MG63 (cell line): ENCODE measurements around the gene TBC1D4. TPM values are rescaled to one million over a fixed set of nuclear protein-coding genes. Genes with fewer than 3 reads are reported as not detected.

Experiments used
- DNase-seq: peaks from one replicate; pipeline ENCODE4 v3.0.0-alpha.2; 2020
- H3K27me3 ChIP-seq: fragments of 250-450 bp; sonication (Bioruptor Pico); 2 replicates; pipeline ENCODE4 v1.5.1; 2020; ENCODE audit warnings: mild to moderate bottlenecking, moderate library complexity
- H3K36me3 ChIP-seq: fragments of 250-450 bp; sonication (Bioruptor Pico); 2 replicates; pipeline ENCODE4 v1.5.1; 2020; ENCODE audit warnings: mild to moderate bottlenecking, moderate library complexity
- H3K4me3 ChIP-seq: fragments of 250-450 bp; sonication (Bioruptor Pico); 2 replicates; pipeline ENCODE4 v1.5.1; 2020; ENCODE audit warnings: mild to moderate bottlenecking, moderate library complexity
- H3K9me3 ChIP-seq: fragments of 250-450 bp; sonication (Bioruptor Pico); 2 replicates; pipeline ENCODE4 v1.5.1; 2020; ENCODE audit warnings: mild to moderate bottlenecking, moderate library complexity
- total RNA-seq: library from RNA; depleted of rRNA; stranded (reverse); fragments of >200 nt; shearing (Covaris generic); gene quantifications from 2 replicates; pipeline ENCODE4 v1.2.3, GENCODE V29; 2014; ENCODE audit warnings: low replicate concordance

The TBC1D4 gene
- total RNA-seq, 1 experiment from 2014 or later, result 9.2 TPM

GRCh38 chr13:75492389-75492788 is 10.4 kb upstream of the TBC1D4 start:
- Histone ChIP-seq H3K36me3 (no peaks in the 10 kb centered on the region), H3K27me3 (no peaks in the 10 kb centered on the region), H3K4me3 (no peak overlapping the region), H3K9me3 (no peaks in the 10 kb centered on the region)
- DNase-seq, result no peak

- DNase-seq, result no peak
Observed at GRCh38 chr13:75491376-75491775, 9.4 kb upstream of the TBC1D4 start.

GRCh38 chr13:75489502-75490263 is 7.7 kb upstream of the TBC1D4 start:
- no peaks in the 10 kb centered on the region for H3K27me3 ChIP-seq
- peak overlapping the region; percentile 15 for H3K4me3 ChIP-seq
- no peaks in the 10 kb centered on the region for H3K36me3 ChIP-seq
- DNase-seq, result peak; percentile 64
- H3K9me3 ChIP-seq, result no peaks in the 10 kb centered on the region

More at GRCh38 chr13:75491376-75491775, 9.4 kb upstream of the TBC1D4 start:
- no peak overlapping the region for H3K4me3 ChIP-seq
- no peaks in the 10 kb centered on the region for H3K9me3 ChIP-seq
- H3K36me3 ChIP-seq, result no peaks in the 10 kb centered on the region
- H3K27me3 ChIP-seq, result no peaks in the 10 kb centered on the region

DNA sequence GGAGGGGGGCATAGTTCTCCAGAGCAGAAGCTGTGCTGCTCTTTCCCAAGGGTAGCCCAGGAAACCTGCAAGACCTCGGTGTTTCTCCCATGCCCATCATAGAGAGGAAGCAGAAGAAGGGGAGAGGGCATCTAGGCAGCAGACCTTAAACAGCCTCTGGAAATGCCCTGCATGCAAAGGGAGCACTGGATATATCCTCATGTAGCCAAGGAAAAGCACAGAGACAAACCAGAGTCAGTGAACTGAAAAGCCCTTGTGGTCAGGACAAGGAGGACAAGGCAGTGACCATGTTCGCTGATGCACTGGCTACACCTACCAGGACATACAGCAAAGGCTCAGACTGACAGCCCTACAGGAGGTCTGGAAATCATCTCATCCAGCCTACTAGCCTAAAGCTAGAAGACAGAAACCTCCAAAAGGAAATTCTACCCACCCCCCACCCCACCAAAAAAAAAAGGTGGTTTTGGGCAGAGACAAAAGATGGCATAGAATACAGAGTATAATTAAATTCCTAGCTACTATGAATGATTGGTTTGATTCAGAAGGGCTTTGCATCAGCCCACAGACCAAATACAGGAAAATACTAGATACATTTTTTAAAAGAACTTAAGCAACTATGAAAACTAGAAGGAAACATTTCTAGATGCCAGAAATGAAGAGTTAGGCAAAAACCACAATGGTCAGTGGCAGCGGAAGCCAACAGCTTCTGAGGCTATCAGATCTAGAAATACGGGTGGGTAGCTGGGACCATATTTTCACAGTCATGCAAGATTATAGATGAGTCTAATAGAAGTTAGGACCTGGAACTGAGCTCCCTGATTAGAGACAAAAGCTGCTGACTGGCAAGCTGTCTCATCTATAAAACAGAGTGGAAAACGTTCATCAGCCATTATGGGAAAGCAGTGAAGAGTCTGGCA is 4.4 kb upstream of the TBC1D4 start:
- H3K27me3 ChIP-seq, result no peaks in the 10 kb centered on the region
- no peak for DNase-seq
- no peak overlapping the region for H3K4me3 ChIP-seq
- no peaks in the 10 kb centered on the region for H3K36me3 ChIP-seq
- no peaks in the 10 kb centered on the region for H3K9me3 ChIP-seq

DNA sequence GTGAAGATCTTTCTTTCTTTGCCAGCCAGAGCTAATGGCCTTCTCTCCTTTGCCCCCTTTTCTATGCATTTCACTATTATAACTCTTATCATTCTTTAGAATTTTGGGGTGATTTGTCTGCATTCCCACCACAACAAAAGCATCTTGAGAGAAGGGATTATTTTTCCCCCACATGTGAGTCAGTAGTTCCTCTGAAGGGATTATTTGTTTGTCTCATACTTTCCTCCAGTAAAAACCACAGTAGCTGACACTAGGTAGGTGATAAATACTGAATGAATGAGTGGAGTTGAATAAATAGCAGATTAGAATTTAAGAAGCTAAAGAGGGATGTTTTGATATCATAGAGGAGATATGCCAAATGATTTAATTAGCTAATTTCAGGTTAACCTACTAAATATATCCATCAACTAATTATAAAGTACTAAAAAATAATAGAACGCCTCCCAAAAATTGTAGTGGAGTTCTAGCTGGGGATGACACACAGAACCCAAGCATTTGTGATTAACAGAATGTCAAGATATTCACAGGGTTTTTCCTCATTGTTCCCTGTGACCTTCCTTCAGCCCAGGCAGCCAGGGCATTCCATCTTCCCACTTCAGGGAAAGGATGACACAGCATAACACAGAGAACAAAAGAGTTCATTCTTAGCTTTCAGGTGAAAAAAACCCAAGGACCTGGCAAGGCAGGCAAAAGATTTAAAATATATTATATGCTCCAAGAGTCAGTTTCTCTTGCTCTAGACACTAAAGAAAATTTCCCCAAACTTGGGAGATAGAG is 3.5 kb upstream of the TBC1D4 start:
- DNase-seq, result no peak
- Histone ChIP-seq H3K4me3 (no peak overlapping the region), H3K27me3 (no peaks in the 10 kb centered on the region), H3K9me3 (no peaks in the 10 kb centered on the region), H3K36me3 (no peaks in the 10 kb centered on the region)

DNA sequence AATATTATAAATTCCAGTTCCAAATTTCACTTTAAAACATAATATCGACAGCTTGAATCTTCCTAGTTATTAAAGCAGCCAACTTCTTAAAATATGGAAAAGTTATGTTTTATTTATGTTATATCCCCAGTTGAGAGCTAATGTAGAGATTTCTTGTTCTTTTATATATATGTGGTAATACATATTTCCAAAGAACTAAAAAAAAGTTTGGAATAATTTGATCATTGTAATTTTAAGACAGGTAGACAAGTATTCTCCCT is 781 bp upstream of the TBC1D4 start:
- Histone ChIP-seq H3K9me3 (no peaks in the 10 kb centered on the region), H3K36me3 (no peaks in the 10 kb centered on the region), H3K27me3 (no peaks in the 10 kb centered on the region), H3K4me3 (peak overlapping the region; percentile 58)
- no peak for DNase-seq

- Histone ChIP-seq H3K27me3 (no peaks in the 10 kb centered on the region), H3K36me3 (no peaks in the 10 kb centered on the region), H3K9me3 (no peaks in the 10 kb centered on the region), H3K4me3 (peak overlapping the region; percentile 58)
- peak; percentile 54 for DNase-seq
Observed at GRCh38 chr13:75481176-75482069, 546 bp downstream of the TBC1D4 start.

DNA sequence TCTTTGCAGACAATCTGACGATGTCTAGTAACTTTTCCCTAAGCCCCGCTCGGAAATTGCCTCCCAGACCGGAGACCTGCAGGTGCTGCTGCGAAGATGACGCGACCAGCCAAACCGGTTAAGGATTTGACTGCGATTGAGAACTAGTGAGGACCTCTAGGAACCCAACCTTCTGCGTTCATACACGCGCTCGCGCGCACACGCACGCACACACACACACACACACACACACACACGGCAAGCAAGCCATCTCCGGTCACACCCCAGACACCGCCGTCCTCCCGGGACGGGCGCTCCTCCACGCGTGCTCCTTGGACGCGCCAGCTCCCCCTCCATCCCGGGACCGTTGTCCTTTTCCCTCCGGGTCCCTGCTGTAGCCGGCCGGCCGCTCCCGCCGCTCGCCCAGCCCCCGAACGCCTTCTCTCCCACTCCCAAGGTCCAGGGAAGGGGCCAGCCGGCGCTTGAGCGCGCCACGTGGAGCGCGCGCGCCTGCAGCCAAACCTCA is 1.2 kb downstream of the TBC1D4 start:
- no peaks in the 10 kb centered on the region for H3K36me3 ChIP-seq
- H3K27me3 ChIP-seq, result no peaks in the 10 kb centered on the region
- H3K9me3 ChIP-seq, result no peaks in the 10 kb centered on the region
- H3K4me3 ChIP-seq, result peak overlapping the region; percentile 58
- DNase-seq, result peak; percentile 66

DNA sequence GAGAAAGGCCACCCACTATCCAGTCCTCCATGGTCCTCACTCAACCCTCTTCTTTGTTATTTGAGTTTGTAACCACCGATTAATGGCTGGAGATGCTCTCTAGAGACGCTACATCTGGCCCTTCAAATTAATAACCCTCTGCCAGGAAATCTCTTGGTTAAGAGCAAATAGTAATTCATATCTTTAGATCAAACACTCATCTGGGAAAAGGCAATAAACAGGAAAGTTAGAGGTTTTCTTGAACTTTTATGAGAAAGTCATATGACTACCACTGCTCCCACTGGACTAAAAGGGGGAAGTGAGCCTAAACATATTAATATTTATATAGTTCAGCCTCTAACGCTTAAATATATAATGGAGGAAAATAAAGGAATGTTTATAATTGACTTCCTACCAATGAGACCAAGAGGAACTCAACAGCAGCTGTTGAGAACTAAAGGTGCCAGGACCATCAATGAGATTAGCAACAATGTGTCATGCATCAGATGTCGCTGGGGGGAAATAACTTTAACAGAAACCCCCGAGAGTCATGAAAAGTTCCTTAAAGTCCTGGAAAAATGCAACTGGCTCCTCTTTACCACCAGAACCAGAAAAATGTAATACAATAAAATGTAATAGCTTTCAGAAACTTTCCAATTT is 2.7 kb downstream of the TBC1D4 start:
- no peaks in the 10 kb centered on the region for H3K27me3 ChIP-seq
- no peak for DNase-seq
- H3K4me3 ChIP-seq, result peak overlapping the region; percentile 58
- no peaks in the 10 kb centered on the region for H3K36me3 ChIP-seq
- no peaks in the 10 kb centered on the region for H3K9me3 ChIP-seq

DNA sequence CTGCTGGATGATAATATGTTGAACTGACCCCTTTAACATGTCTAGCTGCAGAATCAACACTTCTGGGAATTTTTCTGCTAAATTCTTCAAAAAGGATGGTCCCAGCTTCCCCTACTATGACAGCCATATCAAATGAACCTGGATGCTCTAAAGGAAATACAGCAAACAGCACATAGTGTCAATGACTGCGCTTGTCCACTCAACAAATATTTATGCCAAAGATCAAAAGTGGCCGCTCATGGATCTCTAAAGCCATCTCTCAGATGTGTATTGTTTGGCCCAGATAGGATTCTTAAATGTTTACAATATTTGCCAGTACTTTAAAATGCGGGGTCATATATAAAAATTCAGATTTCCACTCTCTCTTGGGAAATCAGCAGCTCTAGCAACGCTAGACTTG is 3.3 kb downstream of the TBC1D4 start:
- Histone ChIP-seq H3K9me3 (no peaks in the 10 kb centered on the region), H3K36me3 (no peaks in the 10 kb centered on the region), H3K4me3 (no peak overlapping the region), H3K27me3 (no peaks in the 10 kb centered on the region)
- no peak for DNase-seq

- no peak overlapping the region for H3K4me3 ChIP-seq
- no peak for DNase-seq
- H3K36me3 ChIP-seq, result no peaks in the 10 kb centered on the region
- H3K9me3 ChIP-seq, result no peaks in the 10 kb centered on the region
- no peaks in the 10 kb centered on the region for H3K27me3 ChIP-seq
Observed at GRCh38 chr13:75474956-75475355, 7.0 kb downstream of the TBC1D4 start.

DNA sequence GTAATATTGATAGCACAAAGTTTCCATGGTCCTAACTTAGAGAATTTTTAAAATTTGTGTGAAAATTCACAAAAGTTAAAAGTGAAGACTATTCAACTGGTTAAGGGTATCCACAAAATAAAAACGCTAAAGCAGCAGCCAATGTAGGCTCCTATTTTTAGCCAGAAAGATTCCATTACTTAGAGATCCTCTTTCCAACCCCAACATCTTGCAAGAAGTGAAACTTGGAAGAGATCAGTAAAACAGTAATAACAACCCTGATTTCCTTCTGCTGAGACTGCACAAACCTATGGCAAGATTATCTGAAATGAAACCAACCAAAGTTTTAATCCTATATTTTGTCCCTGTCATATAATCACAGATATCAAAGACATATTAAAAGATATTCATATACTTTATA is 8.5 kb downstream of the TBC1D4 start:
- no peak for DNase-seq
- H3K9me3 ChIP-seq, result no peaks in the 10 kb centered on the region

GRCh38 chr13:75470676-75471075 is 11.3 kb downstream of the TBC1D4 start:
- H3K4me3 ChIP-seq, result no peak overlapping the region
- H3K36me3 ChIP-seq, result no peaks in the 10 kb centered on the region
- no peaks in the 10 kb centered on the region for H3K27me3 ChIP-seq
- H3K9me3 ChIP-seq, result no peaks in the 10 kb centered on the region
- no peak for DNase-seq

More for the DNA sequence above, 8.5 kb downstream of the TBC1D4 start:
- Histone ChIP-seq H3K36me3 (no peaks in the 10 kb centered on the region), H3K27me3 (no peaks in the 10 kb centered on the region), H3K4me3 (no peak overlapping the region)

DNA sequence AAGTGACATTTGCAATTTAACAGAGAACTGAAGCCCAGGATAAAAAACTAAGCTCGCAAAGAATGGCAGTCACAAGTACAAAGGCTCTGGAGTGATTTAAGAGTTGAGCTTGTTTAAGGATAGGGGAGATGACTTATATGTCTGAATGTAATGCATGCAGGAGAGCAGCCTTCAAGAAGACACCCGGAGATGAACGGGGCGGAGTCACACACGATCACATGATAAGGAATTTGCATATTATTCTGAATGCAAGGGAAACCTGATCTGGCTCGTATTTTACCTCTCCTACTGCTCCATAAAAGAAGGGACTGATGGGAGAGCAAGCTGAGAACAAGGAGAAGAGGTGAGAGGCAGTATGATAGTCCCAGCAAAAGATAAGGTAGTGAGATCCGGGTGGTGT is 12.9 kb downstream of the TBC1D4 start:
- Histone ChIP-seq H3K36me3 (no peaks in the 10 kb centered on the region; the same call in 1 of the 2 replicates), H3K4me3 (no peak overlapping the region), H3K27me3 (no peaks in the 10 kb centered on the region), H3K9me3 (no peaks in the 10 kb centered on the region; the same call in 1 of the 2 replicates)
- peak; percentile 13 for DNase-seq

DNA sequence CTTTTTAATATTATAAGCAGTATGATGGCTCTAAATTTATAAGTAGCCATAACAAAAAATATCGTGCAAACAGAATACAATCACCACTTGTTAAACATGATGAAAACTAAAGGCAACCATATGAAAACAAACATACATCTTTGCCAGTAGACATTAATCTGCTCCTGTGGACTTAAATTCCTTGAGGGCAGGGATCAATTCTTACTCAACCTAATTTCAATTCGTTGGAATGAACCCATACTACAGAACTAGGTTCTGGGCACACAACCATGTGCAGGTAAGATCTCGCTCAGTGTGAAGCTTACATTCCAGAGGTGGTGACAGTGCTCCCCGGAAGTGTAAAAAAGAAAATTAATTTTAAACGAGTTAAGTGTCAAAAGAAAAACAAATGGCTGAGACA is 13.4 kb downstream of the TBC1D4 start:
- Histone ChIP-seq H3K9me3 (no peaks in the 10 kb centered on the region; the same call in 1 of the 2 replicates), H3K27me3 (no peaks in the 10 kb centered on the region), H3K4me3 (no peak overlapping the region), H3K36me3 (no peaks in the 10 kb centered on the region; the same call in 1 of the 2 replicates)
- DNase-seq, result no peak
